ENCODE results near the gene ATP6V0E1. TPM values are rescaled to one million over a fixed set of nuclear protein-coding genes. Genes with fewer than 3 reads are reported as not detected.

The ATP6V0E1 gene
- total and polyA plus RNA-seq, 2 of the 8 experiments (the other 6 are each of a cell fraction or from before 2014, with no cell fraction given): 108 to 134 TPM

DNA sequence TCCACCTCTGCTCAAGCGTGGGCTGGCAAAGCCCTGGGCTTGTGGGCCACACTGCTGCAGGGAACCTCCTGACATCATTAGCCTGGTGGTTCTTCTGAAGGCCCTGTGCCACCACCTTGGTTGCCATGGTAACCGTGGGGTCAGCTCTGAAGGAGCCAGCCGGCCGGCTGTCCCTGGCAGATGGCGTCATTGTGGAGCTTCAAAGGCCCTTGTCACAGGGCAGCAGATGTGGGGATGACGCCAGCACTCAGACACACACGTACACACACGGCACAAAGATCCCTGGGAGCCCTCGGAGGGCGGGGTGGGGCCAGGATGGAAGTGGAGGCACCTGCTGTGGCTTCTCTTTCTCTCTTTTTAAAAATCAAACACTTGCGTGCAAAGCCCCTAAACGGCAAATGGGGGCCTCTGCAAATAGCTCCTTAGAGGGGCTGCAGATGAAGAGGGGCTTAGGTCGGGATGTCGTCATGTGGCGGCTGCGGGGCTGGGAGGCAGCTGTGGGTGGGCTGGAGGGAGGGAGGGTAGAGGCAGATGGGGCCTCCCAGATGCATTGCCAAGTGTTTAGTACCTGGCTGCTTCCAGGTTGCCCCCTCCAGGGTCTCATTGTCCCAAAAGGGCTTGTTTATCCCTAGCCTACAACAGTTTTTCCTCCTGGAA lies 43.8 kb upstream of the ATP6V0E1 start:
- FAIRE-seq: no peak
- no peak overlapping the region; the same call in 1 of the 2 replicates for H3K27ac ChIP-seq (ENCODE audit: low read depth, low read length)
- H4K8ac ChIP-seq (ENCODE audit: extremely low read depth, insufficient read depth, low read length): no peak overlapping the region; the same call in 1 of the 2 replicates
- DNase-seq (ENCODE audit: low read depth in 1 of 2, low spot score in 2 of 2): no peak
- H4K5ac ChIP-seq (ENCODE audit: insufficient read length, low read depth, low read length): no peak overlapping the region
- H3K9me3 ChIP-seq (ENCODE audit: insufficient read depth in 2 of 2, low read depth in 1 of 2, low read length in 1 of 2): no peaks in the 10 kb centered on the region
- H3K4me1 ChIP-seq (replicated peaks in 1 of 4; ENCODE audit: control insufficient read depth in 3 of 4, insufficient read depth in 4 of 4, low read length in 3 of 4): peaks cover 4 to 15% (median 9%) of the 10 kb centered on the region in 4 experiments; a peak in 5 of 7 replicates
- no peak overlapping the region for H3K9ac ChIP-seq (replicated peaks in 1 of 4; ENCODE audit: extremely low read depth in 1 of 4, low read depth in 3 of 4, low read length in 3 of 4)
- H3K79me1 ChIP-seq (ENCODE audit: low read depth, low read length): no peaks in the 10 kb centered on the region
- no peak overlapping the region for H3K4ac ChIP-seq (replicated peaks; ENCODE audit: insufficient read length, low read depth, low read length)
- H2BK12ac ChIP-seq (ENCODE audit: low read depth, low read length): no peak overlapping the region
- no peak overlapping the region for H3K23ac ChIP-seq (ENCODE audit: insufficient read length)
- H2BK5ac ChIP-seq (ENCODE audit: low read depth, low read length): peak overlapping the region; percentile 60; the same call in 1 of the 2 replicates
- H3K4me3 ChIP-seq (ENCODE audit: extremely low read depth in 1 of 4, insufficient read depth in 2 of 4, low read depth in 3 of 4, low read length in 4 of 4): no peak overlapping the region
- no peak overlapping the region for H3K18ac ChIP-seq (ENCODE audit: extremely low read depth, low read length)
- H3K36me3 ChIP-seq (ENCODE audit: control insufficient read depth in 2 of 4, insufficient read depth in 4 of 4, low read length in 3 of 4): peaks cover 6 to 31% (median 23%) of the 10 kb centered on the region in 4 experiments; a peak in 7 of 8 replicates
- ChIA-PET CTCF (ENCODE audit: partially characterized antibody) (interaction anchor here (0.6 to 7.9 kb wide), 30 partner anchors 8 to 1587 kb away, joined by 3 to 61 read pairs (median 4); partner anchors contain the start of genes ATP6V0E1, DUSP1 and RPL26L1), POLR2A (ENCODE audit: partially characterized antibody) (interaction anchor here (1.2 kb wide), 1 partner anchor 20 kb away, joined by 3 read pairs; the partner anchor contains the start of gene RPL26L1)
- no peak overlapping the region for H2BK20ac ChIP-seq (ENCODE audit: low read length)
- H3K56ac ChIP-seq (replicated peaks; ENCODE audit: insufficient read length, low read depth, low read length): no peak overlapping the region
- no peaks in the 10 kb centered on the region for H3K79me2 ChIP-seq (ENCODE audit: control insufficient read depth in 1 of 2, insufficient read depth in 2 of 2, low read length in 2 of 2)
- H2AFZ ChIP-seq (ENCODE audit: low read length): no peak overlapping the region
- WGBS, 2 experiments (ENCODE audit: extremely low coverage in 1 of 2, insufficient coverage in 1 of 2, insufficient read length in 1 of 2, insufficient replicate concordance in 2 of 2, low coverage in 1 of 2, low lambda C conversion rate in 2 of 2, missing lambda C conversion rate in 1 of 2): 97% methylated on average over 14 of the region's 16 CpGs; no CpG with 5 or more reads in 1 of the 2 experiments
- no peaks in the 10 kb centered on the region for H3K27me3 ChIP-seq (replicated peaks in 1 of 4; ENCODE audit: control insufficient read depth in 3 of 4, extremely low read depth in 1 of 4, insufficient read depth in 3 of 4, low read length in 3 of 4)
- no peak for TF ChIP-seq JUND (IDR thresholded peaks at IDR 0.05; ENCODE audit: low read length)
- TF ChIP-seq, protein P1, sequence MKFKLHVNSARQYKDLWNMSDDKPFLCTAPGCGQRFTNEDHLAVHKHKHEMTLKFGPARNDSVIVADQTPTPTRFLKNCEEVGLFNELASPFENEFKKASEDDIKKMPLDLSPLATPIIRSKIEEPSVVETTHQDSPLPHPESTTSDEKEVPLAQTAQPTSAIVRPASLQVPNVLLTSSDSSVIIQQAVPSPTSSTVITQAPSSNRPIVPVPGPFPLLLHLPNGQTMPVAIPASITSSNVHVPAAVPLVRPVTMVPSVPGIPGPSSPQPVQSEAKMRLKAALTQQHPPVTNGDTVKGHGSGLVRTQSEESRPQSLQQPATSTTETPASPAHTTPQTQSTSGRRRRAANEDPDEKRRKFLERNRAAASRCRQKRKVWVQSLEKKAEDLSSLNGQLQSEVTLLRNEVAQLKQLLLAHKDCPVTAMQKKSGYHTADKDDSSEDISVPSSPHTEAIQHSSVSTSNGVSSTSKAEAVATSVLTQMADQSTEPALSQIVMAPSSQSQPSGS (IDR thresholded peaks at IDR 0.05; ENCODE audit: low read length): no peak
- TF ChIP-seq JUN (IDR thresholded peaks at IDR 0.05; ENCODE audit: low read depth, low read length): no peak
- TF ChIP-seq KDM1A (IDR thresholded peaks at IDR 0.05; ENCODE audit: borderline replicate concordance, low read length): no peak
- H3K4me2 ChIP-seq (ENCODE audit: insufficient read depth in 1 of 2, low read depth in 2 of 2, low read length in 2 of 2): no peak overlapping the region
- no peak overlapping the region for H3K14ac ChIP-seq (ENCODE audit: insufficient read length)
- H3K23me2 ChIP-seq (ENCODE audit: low read depth, low read length): no peaks in the 10 kb centered on the region
- H2BK15ac ChIP-seq (ENCODE audit: low read length): no peak overlapping the region
- H4K20me1 ChIP-seq (replicated peaks in 1 of 2; ENCODE audit: control insufficient read depth in 1 of 2, insufficient read depth in 2 of 2, low read length in 2 of 2): peaks cover 0 to 2% of the 10 kb centered on the region in 2 experiments
- peak overlapping the region; percentile 9; the same call in 1 of the 2 replicates for H2AK5ac ChIP-seq (ENCODE audit: low read depth, low read length)
- no peak overlapping the region for H2BK120ac ChIP-seq (replicated peaks; ENCODE audit: low read depth, low read length)
- H4K91ac ChIP-seq (replicated peaks; ENCODE audit: insufficient read length, low read length): no peak overlapping the region
